PFSK-1 (cell line): Measurements from ENCODE around the gene SET.

Experiments
- POLR2AphosphoS5 ChIP-seq: IDR thresholded peaks from 2 replicates; pipeline ENCODE4 v1.6.1; 2012; ENCODE audit warnings: low read depth, mild to moderate bottlenecking, control low read depth, low read length, moderate library complexity
- SIN3A ChIP-seq: IDR thresholded peaks from 2 replicates; pipeline ENCODE4 v1.6.1; 2012; ENCODE audit warnings: mild to moderate bottlenecking, low read length, moderate library complexity, borderline replicate concordance; ENCODE audit not compliant: insufficient read depth
- TAF1 ChIP-seq: IDR thresholded peaks from 2 replicates; pipeline ENCODE4 v1.6.1; 2012; ENCODE audit warnings: low read length, control low read depth, borderline replicate concordance; ENCODE audit not compliant: insufficient read depth
- TF ChIP-seq, protein P1 (sequence below), 2 experiments: IDR thresholded peaks; 2 replicates each; pipeline versions ENCODE4 v1.6.1 to v1.8.0; 2011 to 2012; ENCODE audit warnings: low read depth in 2 of 2, low read length in 2 of 2, control low read depth in 1 of 2, inconsistent platforms in 1 of 2, mild to moderate bottlenecking in 1 of 2, moderate library complexity in 1 of 2; ENCODE audit not compliant: insufficient read depth in 1 of 2

DNA sequence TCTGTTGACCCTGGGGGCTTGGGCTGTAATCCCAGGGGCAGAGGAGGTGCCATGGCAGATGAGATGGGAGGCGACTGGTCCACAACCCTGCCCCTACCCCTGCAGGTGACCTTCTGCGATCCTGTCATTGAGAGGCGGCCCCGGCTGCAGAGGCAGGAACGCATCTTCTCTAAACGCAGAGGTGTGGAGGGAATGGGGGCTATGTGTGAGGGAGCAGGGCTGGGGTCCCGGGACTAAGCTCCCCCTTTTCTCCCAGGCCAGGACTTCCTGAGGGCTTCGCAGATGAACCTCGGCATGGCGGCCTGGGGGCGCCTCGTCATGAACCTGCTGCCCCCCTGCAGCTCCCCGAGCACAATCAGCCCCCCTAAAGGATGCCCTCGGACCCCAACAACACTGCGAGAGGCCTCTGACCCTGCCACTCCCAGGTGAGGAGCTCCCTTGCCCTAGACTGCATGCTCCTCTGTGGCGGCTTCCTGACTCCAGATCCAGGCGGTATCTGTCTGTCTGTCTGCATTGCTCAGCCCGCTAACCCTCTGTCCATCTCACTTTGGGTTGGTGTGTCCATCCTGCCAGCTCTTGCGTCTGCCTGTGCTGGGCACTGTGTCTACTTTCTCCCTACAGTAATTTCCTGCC is 25.0 kb downstream of the SET start:
- TF ChIP-seq, protein P1, sequence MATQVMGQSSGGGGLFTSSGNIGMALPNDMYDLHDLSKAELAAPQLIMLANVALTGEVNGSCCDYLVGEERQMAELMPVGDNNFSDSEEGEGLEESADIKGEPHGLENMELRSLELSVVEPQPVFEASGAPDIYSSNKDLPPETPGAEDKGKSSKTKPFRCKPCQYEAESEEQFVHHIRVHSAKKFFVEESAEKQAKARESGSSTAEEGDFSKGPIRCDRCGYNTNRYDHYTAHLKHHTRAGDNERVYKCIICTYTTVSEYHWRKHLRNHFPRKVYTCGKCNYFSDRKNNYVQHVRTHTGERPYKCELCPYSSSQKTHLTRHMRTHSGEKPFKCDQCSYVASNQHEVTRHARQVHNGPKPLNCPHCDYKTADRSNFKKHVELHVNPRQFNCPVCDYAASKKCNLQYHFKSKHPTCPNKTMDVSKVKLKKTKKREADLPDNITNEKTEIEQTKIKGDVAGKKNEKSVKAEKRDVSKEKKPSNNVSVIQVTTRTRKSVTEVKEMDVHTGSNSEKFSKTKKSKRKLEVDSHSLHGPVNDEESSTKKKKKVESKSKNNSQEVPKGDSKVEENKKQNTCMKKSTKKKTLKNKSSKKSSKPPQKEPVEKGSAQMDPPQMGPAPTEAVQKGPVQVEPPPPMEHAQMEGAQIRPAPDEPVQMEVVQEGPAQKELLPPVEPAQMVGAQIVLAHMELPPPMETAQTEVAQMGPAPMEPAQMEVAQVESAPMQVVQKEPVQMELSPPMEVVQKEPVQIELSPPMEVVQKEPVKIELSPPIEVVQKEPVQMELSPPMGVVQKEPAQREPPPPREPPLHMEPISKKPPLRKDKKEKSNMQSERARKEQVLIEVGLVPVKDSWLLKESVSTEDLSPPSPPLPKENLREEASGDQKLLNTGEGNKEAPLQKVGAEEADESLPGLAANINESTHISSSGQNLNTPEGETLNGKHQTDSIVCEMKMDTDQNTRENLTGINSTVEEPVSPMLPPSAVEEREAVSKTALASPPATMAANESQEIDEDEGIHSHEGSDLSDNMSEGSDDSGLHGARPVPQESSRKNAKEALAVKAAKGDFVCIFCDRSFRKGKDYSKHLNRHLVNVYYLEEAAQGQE (IDR thresholded peaks at IDR 0.05; ENCODE audit: insufficient read depth in 1 of 2, low read depth in 2 of 2, low read length in 2 of 2): no peak
- TF ChIP-seq POLR2AphosphoS5 (no peak), TAF1 (no peak), SIN3A (no peak)
